Activated CD8-positive, alpha-beta T cell treated with anti-CD3 and anti-CD28 coated beads for 36 hours (primary cell): Measurements from ENCODE around the gene TEP1. TPM values are rescaled to one million over a fixed set of nuclear protein-coding genes. Genes with fewer than 3 reads are reported as not detected.

ENCODE experiments used
- ATAC-seq: fragments of 200-7000 bp; cut with Tn5 transposase; one replicate; pipeline ENCODE4 v1.10.0; 2021; ENCODE audit warnings: mild to moderate bottlenecking, moderate library complexity
- CTCF ChIA-PET: fragments of 350-600 bp; sonication (Branson Sonifier 250); formaldehyde crosslinking; loops from one replicate; lab custom pipeline; 2021; ENCODE audit warnings: antibody characterized with exemption; lab: Charles Lee
- POLR2A ChIA-PET: fragments of 350-600 bp; sonication (Branson Sonifier 250); formaldehyde crosslinking; loops from one replicate; lab custom pipeline; 2021; ENCODE audit warnings: antibody characterized with exemption; lab: Charles Lee
- DNase-seq: peaks from one replicate; pipeline ENCODE4 v3.0.0-alpha.2; 2020
- H3K27ac Mint-ChIP-seq: one replicate; pipeline ENCODE4 v1.8.0; 2021; ENCODE audit warnings: mild to moderate bottlenecking, mixed read lengths
- H3K27me3 Mint-ChIP-seq: one replicate; pipeline ENCODE4 v1.8.0; 2021; ENCODE audit warnings: mixed read lengths
- H3K36me3 Mint-ChIP-seq: one replicate; pipeline ENCODE4 v1.8.0; 2021; ENCODE audit warnings: low read depth, mixed read lengths
- H3K4me1 Mint-ChIP-seq: one replicate; pipeline ENCODE4 v1.8.0; 2021; ENCODE audit warnings: low read depth, mixed read lengths
- H3K4me3 Mint-ChIP-seq: one replicate; pipeline ENCODE4 v1.8.0; 2021; ENCODE audit warnings: mild to moderate bottlenecking, moderate library complexity, mixed read lengths
- H3K9me3 Mint-ChIP-seq: one replicate; pipeline ENCODE4 v1.8.0; 2021; ENCODE audit warnings: mixed read lengths
- intact Hi-C: fragments of 100-400 bp; cut with micrococcal nuclease; formaldehyde crosslinking; loops from one replicate; pipeline ENCODE4 v1.10.0; 2022
- total RNA-seq, 2 experiments: library from RNA; stranded (reverse); gene quantifications; one replicate each; pipeline ENCODE4 v1.2.3, GENCODE V29; 2021
- TF ChIP-seq, protein P1 (sequence below): fragments of 200-600 bp; IDR thresholded peaks from one replicate; pipeline ENCODE4 v1.8.0; 2022; ENCODE audit warnings: antibody characterized with exemption, mild to moderate bottlenecking

The TEP1 gene
- total RNA-seq, 2 experiments from 2014 or later: 22.8 to 25.3 TPM

DNA sequence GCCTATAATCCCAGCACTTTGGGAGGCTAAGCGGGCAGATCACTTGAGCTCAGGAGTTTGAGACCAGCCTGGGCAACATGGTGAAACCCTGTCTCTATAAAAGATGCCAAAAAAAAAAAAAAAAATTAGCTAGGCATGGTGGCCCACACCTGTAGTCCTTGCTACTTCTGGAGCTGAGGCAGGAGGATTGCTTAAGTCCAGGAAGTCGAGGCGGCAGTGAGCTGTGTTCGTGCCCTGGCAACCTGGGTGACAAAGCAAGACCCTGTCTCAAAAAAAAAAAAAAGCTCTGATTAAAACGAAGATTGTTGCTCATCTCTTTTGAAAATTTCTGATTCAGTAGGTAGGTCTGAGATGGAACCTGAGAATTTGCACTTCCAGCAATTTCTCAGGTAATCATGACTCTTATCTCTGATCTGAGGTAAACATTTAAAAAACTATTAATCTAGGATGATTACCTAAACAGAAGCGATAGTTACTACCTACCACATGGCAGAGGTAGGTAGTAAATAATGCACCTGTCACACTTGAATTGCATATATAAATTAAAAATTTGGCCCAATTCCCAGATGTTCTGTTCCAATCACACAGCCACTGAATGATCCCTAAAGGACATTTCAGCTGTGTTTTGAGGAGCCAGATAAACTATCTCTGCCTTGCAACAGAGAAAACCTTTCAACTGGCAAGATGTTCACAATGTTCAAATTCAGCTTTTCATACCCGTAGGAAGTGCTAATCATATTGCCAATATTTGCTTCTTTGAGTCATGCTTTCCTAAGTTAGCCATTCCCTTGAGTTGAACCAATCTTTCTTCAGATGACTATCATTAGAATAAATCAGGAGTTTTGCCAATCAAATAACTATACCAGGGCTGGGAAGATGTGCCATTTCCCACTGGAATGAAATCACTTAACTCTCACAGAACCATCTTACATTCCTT, 4.2 kb upstream of the TEP1 start:
- no peaks in the 10 kb centered on the region for H3K9me3 Mint-ChIP-seq
- no peaks in the 10 kb centered on the region for H3K27me3 Mint-ChIP-seq
- H3K4me1 Mint-ChIP-seq: peaks cover 24% of the 10 kb centered on the region
- TF ChIP-seq, protein P1, sequence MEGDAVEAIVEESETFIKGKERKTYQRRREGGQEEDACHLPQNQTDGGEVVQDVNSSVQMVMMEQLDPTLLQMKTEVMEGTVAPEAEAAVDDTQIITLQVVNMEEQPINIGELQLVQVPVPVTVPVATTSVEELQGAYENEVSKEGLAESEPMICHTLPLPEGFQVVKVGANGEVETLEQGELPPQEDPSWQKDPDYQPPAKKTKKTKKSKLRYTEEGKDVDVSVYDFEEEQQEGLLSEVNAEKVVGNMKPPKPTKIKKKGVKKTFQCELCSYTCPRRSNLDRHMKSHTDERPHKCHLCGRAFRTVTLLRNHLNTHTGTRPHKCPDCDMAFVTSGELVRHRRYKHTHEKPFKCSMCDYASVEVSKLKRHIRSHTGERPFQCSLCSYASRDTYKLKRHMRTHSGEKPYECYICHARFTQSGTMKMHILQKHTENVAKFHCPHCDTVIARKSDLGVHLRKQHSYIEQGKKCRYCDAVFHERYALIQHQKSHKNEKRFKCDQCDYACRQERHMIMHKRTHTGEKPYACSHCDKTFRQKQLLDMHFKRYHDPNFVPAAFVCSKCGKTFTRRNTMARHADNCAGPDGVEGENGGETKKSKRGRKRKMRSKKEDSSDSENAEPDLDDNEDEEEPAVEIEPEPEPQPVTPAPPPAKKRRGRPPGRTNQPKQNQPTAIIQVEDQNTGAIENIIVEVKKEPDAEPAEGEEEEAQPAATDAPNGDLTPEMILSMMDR: no peak
- ATAC-seq (no peak), DNase-seq (no peak)
- ChIA-PET POLR2A (interaction anchor here (0.9 to 1.6 kb wide), 3 partner anchors 12 to 55 kb away, joined by 3 to 5 read pairs (median 3); partner anchors contain the start of genes APEX1 and OSGEP), CTCF (interaction anchor here (0.7 to 1.9 kb wide), 5 partner anchors 11 to 90 kb away, joined by 3 to 6 read pairs (median 4); partner anchors contain the start of gene PIP4P1)
- intact Hi-C loops: no loop called here
- H3K36me3 Mint-ChIP-seq: no peaks in the 10 kb centered on the region
- no peak overlapping the region for H3K27ac Mint-ChIP-seq
- H3K4me3 Mint-ChIP-seq: no peak overlapping the region

DNA sequence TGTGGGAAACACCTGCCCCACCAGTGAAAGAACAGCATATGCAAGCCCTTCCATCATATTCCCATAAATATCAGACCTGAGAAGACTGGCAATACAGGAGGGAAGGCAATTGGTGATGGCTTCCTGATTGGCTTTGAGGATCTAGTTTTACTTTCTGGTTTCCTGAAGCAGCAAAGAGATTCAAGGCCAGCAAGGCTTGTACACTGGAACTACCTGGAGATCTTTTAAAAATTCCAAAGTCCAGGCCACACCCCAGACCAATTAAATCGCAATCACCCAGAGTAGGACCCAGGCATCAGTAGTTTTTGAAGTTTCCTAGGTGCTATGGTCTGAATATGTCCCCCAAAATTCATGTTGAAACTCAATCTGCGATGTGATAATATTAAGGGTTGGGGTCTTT, 2.9 kb upstream of the TEP1 start:
- Mint-ChIP-seq H3K9me3 (no peaks in the 10 kb centered on the region), H3K36me3 (no peaks in the 10 kb centered on the region), H3K4me1 (peaks cover 32% of the 10 kb centered on the region), H3K27ac (peak overlapping the region; percentile 49), H3K4me3 (no peak overlapping the region), H3K27me3 (no peaks in the 10 kb centered on the region)
- TF ChIP-seq, protein P1: no peak
- ChIA-PET CTCF (interaction anchor here (0.6 to 3.9 kb wide), 36 partner anchors 8 to 268 kb away, joined by 3 to 72 read pairs (median 5); partner anchors contain the start of genes APEX1, CCNB1IP1, OSGEP and PIP4P1), POLR2A (interaction anchor here (0.6 to 4.7 kb wide), 6 partner anchors 12 to 73 kb away, joined by 4 to 43 read pairs (median 18); partner anchors contain the start of genes APEX1, OSGEP, PARP2 and PNP)
- no peak for ATAC-seq
- intact Hi-C loops: no loop called here
- no peak for DNase-seq

DNA sequence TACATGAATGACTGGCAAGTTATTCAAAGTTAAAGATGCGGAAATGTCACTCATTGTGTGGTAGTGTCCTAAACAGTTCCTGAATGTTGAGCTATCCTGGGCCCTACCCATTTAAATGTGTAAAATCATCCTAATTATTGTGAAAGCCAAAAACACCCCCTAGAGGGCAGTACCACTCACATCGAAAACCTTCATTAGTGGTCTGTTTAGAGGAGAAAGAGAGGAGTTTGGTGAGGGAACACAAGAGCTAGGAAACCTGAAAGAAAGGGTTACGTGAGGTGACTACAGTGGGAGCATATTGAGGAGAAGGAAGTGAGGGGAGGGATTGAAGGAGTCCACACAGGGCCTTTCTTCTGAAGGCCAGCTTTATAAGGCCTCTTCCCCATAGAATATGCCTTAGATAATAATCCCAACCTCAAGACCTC, 2.5 kb upstream of the TEP1 start:
- peaks cover 36% of the 10 kb centered on the region for H3K4me1 Mint-ChIP-seq
- intact Hi-C loops: no loop called here
- H3K27me3 Mint-ChIP-seq: no peaks in the 10 kb centered on the region
- ATAC-seq: peak; percentile 52
- peak overlapping the region; percentile 49 for H3K27ac Mint-ChIP-seq
- DNase-seq: peak; percentile 61
- ChIA-PET POLR2A (interaction anchor here (0.6 to 4.7 kb wide), 7 partner anchors 13 to 73 kb away, joined by 4 to 43 read pairs (median 14); partner anchors contain the start of genes APEX1, OSGEP, PARP2 and PNP), CTCF (interaction anchor here (0.6 to 3.9 kb wide), 39 partner anchors 9 to 269 kb away, joined by 3 to 72 read pairs (median 5); partner anchors contain the start of genes APEX1, CCNB1IP1, OSGEP and PIP4P1)
- H3K4me3 Mint-ChIP-seq: no peak overlapping the region
- TF ChIP-seq, protein P1: peak; percentile 85
- no peaks in the 10 kb centered on the region for H3K36me3 Mint-ChIP-seq
- H3K9me3 Mint-ChIP-seq: no peaks in the 10 kb centered on the region

DNA sequence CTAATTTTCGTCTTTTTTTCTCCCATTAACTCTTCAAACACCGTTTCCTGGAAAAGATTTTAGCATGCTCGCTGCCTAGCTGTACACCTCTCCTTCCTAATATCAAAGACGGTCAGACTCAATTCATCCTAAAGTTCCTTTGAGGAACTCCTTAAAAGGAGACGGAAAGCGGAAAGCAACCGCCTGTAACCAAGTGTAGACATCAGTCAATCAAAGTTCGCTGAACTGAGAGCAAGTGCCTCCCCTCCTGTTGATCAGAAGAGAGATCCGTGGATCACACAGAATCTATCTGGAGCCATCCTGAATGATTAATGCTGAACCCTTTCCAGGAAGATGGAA, 412 bp upstream of the TEP1 start:
- Mint-ChIP-seq H3K27ac (peak overlapping the region; percentile 97), H3K4me1 (peaks cover 45% of the 10 kb centered on the region), H3K9me3 (no peaks in the 10 kb centered on the region), H3K36me3 (peaks cover 2% of the 10 kb centered on the region), H3K27me3 (no peaks in the 10 kb centered on the region), H3K4me3 (peak overlapping the region; percentile 92)
- peak; percentile 45 for ATAC-seq
- TF ChIP-seq, protein P1: no peak
- CTCF ChIA-PET: interaction anchor here (0.9 to 3.9 kb wide), 14 partner anchors 9 to 277 kb away, joined by 3 to 72 read pairs (median 10); partner anchors contain the start of genes APEX1, CCNB1IP1, OSGEP and PIP4P1
- intact Hi-C loops: loop anchor here (2.0 to 5.0 kb wide), 3 partner anchors 41 to 199 kb away; partner anchors contain the start of genes APEX1, CCNB1IP1 and OSGEP
- DNase-seq: peak; percentile 45
- POLR2A ChIA-PET: interaction anchor here (0.7 to 4.7 kb wide), 12 partner anchors 12 to 269 kb away, joined by 3 to 43 read pairs (median 6); partner anchors contain the start of genes APEX1, OSGEP, PARP2 and PIP4P1
